ENCODE measurements around the gene DUS1L.

Gene DUS1L

DNA sequence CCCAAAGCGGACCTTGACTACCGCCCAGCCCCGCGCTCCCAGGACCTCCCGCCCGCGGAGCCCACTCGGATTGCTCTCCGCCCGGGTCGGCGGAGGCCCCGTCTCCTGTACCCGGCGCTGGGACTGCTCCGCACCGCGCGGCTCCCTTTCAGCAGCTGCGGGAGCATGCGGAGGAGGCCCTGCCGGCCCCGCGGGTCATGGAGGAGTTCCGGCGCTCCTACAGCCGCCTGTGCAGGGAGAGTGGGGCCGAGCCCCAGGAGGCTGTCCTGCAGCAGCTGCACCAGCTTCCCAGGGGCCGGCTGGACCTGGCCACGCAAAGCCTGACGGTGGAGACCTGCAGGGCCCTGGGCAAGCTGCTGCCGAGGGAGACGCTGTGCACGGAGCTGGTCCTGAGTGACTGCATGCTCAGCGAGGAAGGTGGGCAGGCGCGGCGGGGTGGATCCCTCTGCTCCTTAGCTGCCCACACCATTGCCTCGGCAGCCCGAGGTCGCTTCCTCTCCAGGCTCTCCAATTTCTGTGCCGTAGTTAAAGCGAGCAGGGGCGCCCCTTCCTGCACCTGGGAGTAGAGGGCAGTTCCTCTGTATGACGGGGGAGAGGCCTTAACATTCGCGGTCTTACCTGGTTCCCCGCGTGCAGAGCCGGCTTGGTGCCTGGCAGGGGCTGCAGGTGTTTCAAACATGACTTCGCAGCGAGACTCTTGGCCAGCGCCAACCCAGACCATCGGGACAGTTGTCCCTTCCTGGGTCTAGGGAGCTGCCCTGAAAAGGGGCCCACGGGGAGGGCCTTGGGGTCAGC is 42.0 kb downstream of the DUS1L start:
- no peak for DNase-seq (ENCODE audit: low read depth)

DNA sequence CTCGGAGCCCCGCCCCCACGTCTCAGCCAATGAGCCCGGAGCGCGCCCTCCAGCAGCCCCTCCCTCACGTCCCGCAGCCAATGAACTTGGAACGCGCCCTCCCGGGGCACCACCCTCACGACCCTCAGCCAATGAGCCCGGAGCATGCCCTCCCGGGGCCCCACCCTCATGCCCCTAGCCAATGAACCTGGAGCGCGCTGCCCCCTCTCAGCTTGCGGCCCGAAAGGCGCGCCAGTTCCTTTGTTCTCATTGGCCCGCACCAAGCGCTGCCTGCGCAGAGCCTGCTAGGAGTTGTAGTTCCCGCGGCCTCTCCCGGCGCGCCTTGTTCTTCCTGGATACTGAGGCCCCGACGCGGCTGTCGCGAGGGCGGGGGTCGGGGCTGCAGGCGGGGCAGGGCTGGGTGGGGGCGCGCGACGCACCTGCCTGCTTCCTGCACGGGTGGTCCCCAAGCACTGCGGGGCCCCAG is 42.6 kb downstream of the DUS1L start, which contains the start of gene LRRC45:
Gene LRRC45 (plus strand): TSS at position 325 of the 466 bp plus-strand sequence. CDS start 339 bp downstream, outside the sequence.
- DNase-seq (ENCODE audit: low read depth): peak; percentile 97

GRCh38 chr17:82022310-82022980 is 43.2 kb downstream of the DUS1L start, which contains the start of gene CENPX:
Gene CENPX (minus strand): TSS chr17:82022878. CDS start chr17:82022861, 17 bp downstream.
- no peak for DNase-seq (ENCODE audit: low read depth)

GRCh38 chr17:82021900-82022309 is 43.7 kb downstream of the DUS1L start:
- no peak for DNase-seq (ENCODE audit: low read depth)

DNA sequence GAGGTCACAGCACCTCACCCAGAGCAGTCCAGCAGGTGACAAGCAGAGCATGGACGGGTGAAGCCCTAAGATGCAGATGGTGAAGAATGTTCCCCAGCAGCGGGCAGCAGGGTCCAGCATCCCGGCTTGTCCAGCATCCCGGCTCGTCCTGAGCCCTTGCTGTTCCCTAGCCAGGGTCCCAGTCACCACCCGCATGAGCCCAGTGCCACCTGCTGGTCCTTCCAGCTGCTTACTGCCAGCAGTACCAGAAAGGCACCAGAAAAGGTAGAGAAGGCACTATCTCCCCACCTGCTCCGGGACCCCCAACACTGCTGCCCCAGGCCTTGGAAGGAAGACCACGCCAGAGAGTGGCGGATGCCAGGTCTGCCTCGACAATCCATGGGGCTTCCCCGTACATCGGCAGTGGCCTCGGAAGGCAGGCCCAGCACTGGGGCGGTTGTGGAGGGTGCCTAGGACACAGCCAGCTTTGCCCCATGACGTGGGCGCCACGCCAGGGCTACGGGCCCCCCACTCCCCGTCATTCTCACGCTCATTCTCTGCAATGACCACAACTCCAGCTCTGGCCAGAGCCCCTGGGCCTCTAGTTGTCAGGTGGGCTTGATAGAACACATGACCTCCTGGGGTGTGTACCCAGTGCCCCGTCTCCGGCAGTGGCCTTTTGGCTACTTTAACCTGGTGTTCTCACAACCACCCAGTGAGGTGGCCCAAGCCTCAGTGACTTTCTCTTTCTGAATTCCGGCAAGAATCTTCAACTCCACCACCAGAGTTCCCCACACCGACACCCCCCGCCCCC is 44.3 kb downstream of the DUS1L start:
- DNase-seq (ENCODE audit: low read depth): no peak

DNA sequence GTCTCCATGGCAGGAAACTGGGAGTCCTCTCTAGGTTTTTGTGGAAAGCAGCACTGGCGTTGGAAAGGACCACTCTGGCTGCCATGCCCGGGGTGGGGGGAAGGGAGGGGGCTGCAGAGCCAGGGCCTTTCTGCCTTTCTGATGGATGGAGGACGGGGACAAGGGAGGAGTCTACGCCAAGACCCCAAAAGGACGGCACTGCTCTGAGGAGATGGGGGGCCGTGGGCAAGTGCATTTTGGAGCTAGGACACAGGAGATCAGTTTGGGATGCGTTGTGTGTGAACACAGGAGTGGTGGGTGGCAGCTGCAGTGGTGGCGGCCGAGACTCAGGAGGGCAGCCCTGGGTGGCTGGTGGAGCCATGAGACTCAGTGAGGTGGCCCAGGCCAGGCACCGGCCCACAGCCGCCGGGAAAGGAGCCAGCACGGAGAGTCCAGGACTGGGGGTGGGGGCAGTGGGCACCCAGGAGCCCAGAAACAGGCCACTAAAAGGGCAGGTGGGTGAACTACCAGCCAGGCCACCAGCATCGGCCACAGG is 45.0 kb downstream of the DUS1L start:
- DNase-seq (ENCODE audit: low read depth): no peak

- peak; percentile 62 for DNase-seq (ENCODE audit: low read depth)
These were observed 45.7 kb downstream of the DUS1L start for GRCh38 chr17:82019690-82020571.

DNA sequence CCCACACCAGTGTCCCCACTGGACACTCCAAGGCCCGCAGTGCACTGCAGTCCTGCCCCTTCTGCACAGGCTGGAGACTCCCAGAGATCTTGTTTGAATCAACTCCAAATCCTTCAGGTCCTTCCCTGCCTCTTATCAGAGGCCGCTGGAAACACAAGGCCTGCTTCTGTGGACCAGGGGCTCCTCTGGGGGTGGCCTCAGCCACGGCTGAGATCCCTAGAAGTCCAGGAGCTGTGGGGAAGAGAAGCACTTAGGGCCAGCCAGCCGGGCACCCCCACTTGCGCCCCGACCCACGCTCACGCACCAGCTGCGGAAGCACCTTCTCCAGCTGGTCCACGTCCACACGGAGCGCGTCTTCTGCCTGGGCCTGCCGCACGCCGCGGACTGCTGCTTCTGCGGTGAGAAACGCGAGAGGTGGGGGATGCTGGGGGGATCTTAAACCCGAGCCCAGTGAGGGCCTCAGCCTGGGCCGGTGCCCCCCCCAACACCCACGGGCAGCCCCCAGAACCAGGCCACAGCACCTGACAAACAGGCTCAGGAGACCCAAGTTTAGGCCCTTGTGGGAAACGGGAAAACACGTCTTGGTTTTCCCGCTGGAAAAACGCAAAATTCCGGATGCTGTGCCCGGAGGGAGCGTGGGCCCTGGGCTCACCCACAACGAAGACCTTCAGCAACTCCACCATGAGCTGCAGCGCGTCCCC is 46.5 kb downstream of the DUS1L start:
- no peak for DNase-seq (ENCODE audit: low read depth)

DNA sequence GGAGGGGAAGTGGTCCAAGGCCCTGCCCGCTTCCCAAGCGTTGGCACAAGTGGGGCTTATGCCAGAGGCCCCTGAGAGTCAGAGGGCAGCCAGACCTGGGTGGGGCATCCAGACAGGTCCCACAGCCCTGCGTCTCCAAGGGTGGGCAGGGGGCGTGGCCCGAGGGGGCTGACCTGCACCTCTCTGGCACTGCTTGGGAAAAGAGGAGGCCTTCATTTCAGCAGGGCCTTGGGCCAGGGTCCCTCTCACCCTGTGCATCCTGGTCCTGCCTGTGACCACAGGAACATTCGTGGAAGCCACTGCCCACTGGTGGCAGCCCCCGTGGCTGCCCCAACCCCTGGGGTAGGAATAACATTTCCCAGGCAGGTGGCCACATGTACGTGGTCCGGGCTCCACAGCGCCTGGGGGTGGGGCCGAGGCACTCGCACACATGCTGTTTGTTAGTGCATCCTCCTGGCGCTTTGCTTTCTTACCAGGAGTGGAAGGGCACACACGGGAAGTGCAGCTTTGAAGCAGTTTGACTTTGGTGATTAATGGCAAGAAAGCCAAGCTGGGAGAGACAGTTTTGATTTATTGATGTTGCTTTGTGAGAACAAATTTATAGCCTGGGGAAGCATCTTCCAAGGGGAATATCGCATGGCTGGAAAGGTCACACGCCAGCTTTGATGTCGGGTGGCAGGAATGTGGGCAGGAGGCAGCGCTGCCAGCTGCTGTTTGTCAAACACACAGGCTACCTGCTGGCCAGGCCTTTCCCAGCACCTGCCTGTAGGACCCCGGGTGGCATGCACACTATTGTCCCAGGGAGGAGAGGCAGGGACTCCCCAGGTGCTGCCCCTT is 47.2 kb downstream of the DUS1L start:
- no peak for DNase-seq (ENCODE audit: low read depth)

- no peak for DNase-seq (ENCODE audit: low read depth)
These were observed 47.9 kb downstream of the DUS1L start for GRCh38 chr17:82017612-82018151.

DNA sequence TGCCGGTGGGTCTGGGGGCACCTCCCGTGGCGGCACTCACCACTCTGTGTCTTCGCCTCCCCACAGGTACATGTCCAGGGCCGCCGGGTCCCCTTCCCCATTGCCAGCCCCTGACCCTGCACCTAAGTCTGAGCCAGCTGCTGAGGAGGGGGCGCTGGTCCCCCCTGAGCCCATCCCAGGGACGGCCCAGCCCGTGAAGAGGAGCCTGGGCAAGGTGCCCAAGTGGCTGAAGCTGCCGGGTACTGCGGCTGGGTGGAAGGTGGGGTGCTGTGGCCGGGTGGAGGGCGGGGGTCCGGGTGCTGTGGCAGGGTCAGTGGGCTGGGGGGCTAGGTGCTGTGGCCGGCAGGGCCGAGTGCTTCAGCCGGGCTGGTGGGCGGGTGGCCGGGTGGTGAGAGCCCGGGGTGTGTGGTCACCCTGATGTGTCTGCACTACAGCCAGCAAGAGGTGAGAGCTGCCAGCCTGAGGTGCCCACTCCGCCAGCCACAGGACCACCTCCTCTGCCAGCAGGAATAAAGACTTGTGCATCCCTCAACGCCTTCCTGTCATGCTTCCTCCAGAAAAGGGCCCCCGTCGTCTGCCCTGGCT is 48.6 kb downstream of the DUS1L start:
- no peak for DNase-seq (ENCODE audit: low read depth)

DNA sequence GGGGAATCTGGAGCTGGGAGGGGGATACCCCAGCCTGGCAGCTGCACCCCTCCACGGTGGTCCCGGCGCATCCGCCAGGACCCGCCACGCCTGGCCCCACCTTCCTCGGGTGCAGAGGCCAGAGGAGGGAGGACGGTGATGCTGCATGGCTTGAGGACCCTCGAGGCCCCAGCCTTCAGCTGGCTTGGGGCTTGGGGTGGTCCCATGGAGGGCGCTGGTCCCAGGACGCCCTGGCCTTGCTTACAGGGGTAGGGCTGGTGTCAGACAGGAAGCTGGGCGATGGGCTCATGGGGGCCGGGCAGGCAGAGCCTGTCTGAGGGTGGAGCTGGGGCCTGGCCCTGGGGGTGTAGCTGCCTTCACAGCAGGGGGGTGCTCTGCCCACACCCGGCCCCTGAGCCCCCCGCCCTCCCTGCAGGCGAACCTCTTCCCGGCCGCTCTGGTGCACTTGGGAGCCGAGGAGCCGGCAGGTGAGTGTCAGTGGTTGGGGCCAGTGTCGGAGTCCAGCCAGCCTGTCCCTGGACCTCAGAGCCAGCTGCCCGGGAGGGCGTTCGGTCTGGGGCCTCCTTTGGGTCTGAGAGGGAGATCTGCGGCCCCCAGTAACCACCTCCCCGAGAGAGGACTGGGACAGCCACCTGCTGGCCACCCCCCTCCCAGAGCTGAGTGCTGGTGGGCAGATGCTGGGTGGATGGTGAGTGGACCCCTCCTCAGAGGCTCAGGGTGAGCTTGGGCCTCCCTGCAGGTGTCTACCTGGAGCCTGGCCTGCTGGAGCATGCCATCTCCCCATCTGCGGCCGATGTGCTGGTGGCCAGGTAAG is 49.3 kb downstream of the DUS1L start:
- DNase-seq (ENCODE audit: low read depth): no peak

- DNase-seq (ENCODE audit: low read depth): no peak
These were observed 50.2 kb downstream of the DUS1L start for GRCh38 chr17:82015311-82015971.

GRCh38 chr17:82014971-82015310 is 50.7 kb downstream of the DUS1L start:
- no peak for DNase-seq (ENCODE audit: low read depth)

- no peak for DNase-seq (ENCODE audit: low read depth)
These were observed 51.2 kb downstream of the DUS1L start for GRCh38 chr17:82014432-82014831.

GRCh38 chr17:82013772-82014321 is 51.8 kb downstream of the DUS1L start:
- DNase-seq (ENCODE audit: low read depth): no peak

DNA sequence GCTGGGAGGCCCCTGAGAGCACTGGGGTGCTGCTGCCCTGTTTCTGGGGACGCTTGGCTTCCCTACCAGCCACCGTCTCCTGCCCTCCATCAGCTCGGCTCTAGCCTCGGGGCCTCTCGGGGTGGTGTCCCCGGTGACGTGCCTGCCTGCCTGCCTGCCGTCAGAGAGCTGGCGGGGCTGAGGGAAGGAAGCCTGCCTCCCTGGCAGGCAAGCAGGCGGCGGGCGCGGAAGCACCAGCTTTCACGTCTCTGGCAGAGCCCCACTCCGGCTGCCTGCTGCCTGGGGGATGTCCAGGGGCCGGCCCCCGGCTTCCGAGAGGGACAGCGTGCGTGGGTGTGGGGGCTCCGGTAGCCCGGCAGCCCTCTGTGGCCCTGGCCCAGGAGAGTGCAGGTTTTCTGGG is 52.3 kb downstream of the DUS1L start:
- no peak for DNase-seq (ENCODE audit: low read depth)
